Stimulated activated CD4-positive, alpha-beta T cell treated with anti-CD3 and anti-CD28 coated beads, Interleukin-4, amount 100 ng/mL, for 1 hour (primary cell): ENCODE results near the gene MFAP2.

Source experiments
- DNase-seq: peaks from one replicate; pipeline ENCODE4 v3.0.0-alpha.2; 2020

Gene MFAP2

GRCh38 chr1:17007121-17007520 lies 26.7 kb upstream of the MFAP2 start:
- no peak for DNase-seq

GRCh38 chr1:17005365-17005740 lies 24.9 kb upstream of the MFAP2 start:
- DNase-seq, result no peak

GRCh38 chr1:17004466-17005364 lies 24.3 kb upstream of the MFAP2 start:
- DNase-seq, result no peak

- no peak for DNase-seq
Observed at GRCh38 chr1:17002524-17002902, 22.1 kb upstream of the MFAP2 start.

- no peak for DNase-seq
Observed at GRCh38 chr1:17001760-17002523, 21.5 kb upstream of the MFAP2 start.

GRCh38 chr1:16999863-17000262 lies 19.4 kb upstream of the MFAP2 start:
- no peak for DNase-seq

GRCh38 chr1:16998589-16998988 lies 18.2 kb upstream of the MFAP2 start:
- no peak for DNase-seq

- DNase-seq, result no peak
Observed at GRCh38 chr1:16996845-16997244, 16.4 kb upstream of the MFAP2 start.

- no peak for DNase-seq
Observed at GRCh38 chr1:16993521-16994038, 13.2 kb upstream of the MFAP2 start.

- DNase-seq, result no peak
Observed at GRCh38 chr1:16992675-16993074, 12.3 kb upstream of the MFAP2 start.

GRCh38 chr1:16992102-16992501 lies 11.7 kb upstream of the MFAP2 start:
- no peak for DNase-seq

GRCh38 chr1:16991571-16991970 lies 11.2 kb upstream of the MFAP2 start:
- DNase-seq, result no peak

- no peak for DNase-seq
Observed at GRCh38 chr1:16989676-16990391, 9.4 kb upstream of the MFAP2 start.

- no peak for DNase-seq
Observed at GRCh38 chr1:16988210-16988609, 7.8 kb upstream of the MFAP2 start.

GRCh38 chr1:16986962-16987361 lies 6.5 kb upstream of the MFAP2 start:
- DNase-seq, result no peak

- DNase-seq, result no peak
Observed at GRCh38 chr1:16986560-16986959, 6.1 kb upstream of the MFAP2 start.

GRCh38 chr1:16986113-16986512 lies 5.7 kb upstream of the MFAP2 start:
- DNase-seq, result no peak

GRCh38 chr1:16984717-16985116 lies 4.3 kb upstream of the MFAP2 start:
- DNase-seq, result no peak

GRCh38 chr1:16983649-16984048 lies 3.2 kb upstream of the MFAP2 start:
- no peak for DNase-seq

GRCh38 chr1:16982902-16983301 lies 2.5 kb upstream of the MFAP2 start:
- no peak for DNase-seq

- no peak for DNase-seq
Observed at GRCh38 chr1:16981269-16981849, 939 bp upstream of the MFAP2 start.

GRCh38 chr1:16979475-16980327 lies 719 bp downstream of the MFAP2 start:
- DNase-seq, result no peak
